Endothelial cell of umbilical vein (primary cell): ENCODE data around the gene POLR1H. TPM values are rescaled to one million over a fixed set of nuclear protein-coding genes. Genes with fewer than 3 reads are reported as not detected.

Experiments
- BruUV-seq: library from RNA; stranded (reverse); fragments of 400-500 nt; replicated peaks from 2 replicates; lab custom pipeline; 2021; lab: Mats Ljungman, UMichigan
- CTCF ChIA-PET: fragments of 300-600, 350-600 bp; sonication (Branson Sonifier 250); formaldehyde crosslinking; loops from one replicate; lab custom pipeline; 2021; ENCODE audit warnings: antibody characterized with exemption, inconsistent platforms; lab: Charles Lee
- POLR2A ChIA-PET: fragments of 300-600, 350-600 bp; sonication (Branson Sonifier 250); formaldehyde crosslinking; loops from one replicate; lab custom pipeline; 2021; ENCODE audit warnings: antibody characterized with exemption, inconsistent platforms; lab: Charles Lee
- DNase-seq: peaks from one replicate; pipeline ENCODE4 v3.0.0-alpha.2; 2011; ENCODE audit warnings: low read depth, low spot score
- FAIRE-seq: peaks from 2 replicates; lab custom pipeline; 2011; peaks lifted over from hg19 to GRCh38; lab: Jason Lieb, UNC
- H2AFZ ChIP-seq: 2 replicates; pipeline ENCODE4 v1.6.0; 2012; ENCODE audit warnings: low read depth, low read length, control low read depth, inconsistent platforms
- H3K27ac ChIP-seq: 2 replicates; pipeline ENCODE4 v1.5.1; 2011; ENCODE audit warnings: low read depth, mild to moderate bottlenecking, control low read depth, low read length, moderate library complexity; ENCODE audit not compliant: insufficient read depth
- H3K27me3 ChIP-seq, 2 experiments: 2 replicates each; pipeline versions ENCODE4 v1.6.0 to v1.6.1; 2011; ENCODE audit warnings: low read length in 2 of 2, mixed read lengths in 1 of 2; ENCODE audit not compliant: control insufficient read depth in 2 of 2, insufficient read depth in 2 of 2
- H3K36me3 ChIP-seq, 2 experiments: 2 replicates in 1 of 2; 3 replicates in 1 of 2; pipeline ENCODE4 v1.5.1; 2011; ENCODE audit warnings: low read length in 2 of 2, mild to moderate bottlenecking in 1 of 2, moderate library complexity in 1 of 2; ENCODE audit not compliant: control insufficient read depth in 2 of 2, insufficient read depth in 2 of 2; ENCODE audit errors: extremely low read depth in 1 of 2
- H3K4me1 ChIP-seq: 3 replicates; pipeline ENCODE4 v1.5.1; 2011; ENCODE audit warnings: mild to moderate bottlenecking, low read length; ENCODE audit not compliant: control insufficient read depth, insufficient read depth; ENCODE audit errors: extremely low read depth
- H3K4me2 ChIP-seq: 2 replicates; pipeline ENCODE4 v1.6.1; 2011; ENCODE audit warnings: low read length, control low read depth, mixed read lengths; ENCODE audit not compliant: insufficient read depth
- H3K4me3 ChIP-seq, 3 experiments: fragments of 200-600 bp in 1 of 3; sonication (generic), shearing (Covaris generic) in 1 of 3; replicated peaks in 1 of 3; 2 replicates each; pipeline ENCODE4 v1.5.1; 2011 to 2016; ENCODE audit warnings: control low read depth in 3 of 3, low read length in 3 of 3, mild to moderate bottlenecking in 2 of 3, inconsistent platforms in 1 of 3, low read depth in 1 of 3, moderate library complexity in 1 of 3; ENCODE audit not compliant: insufficient read depth in 1 of 3
- H3K79me2 ChIP-seq: 2 replicates; pipeline ENCODE4 v1.6.0; 2012; ENCODE audit warnings: low read length, inconsistent platforms; ENCODE audit not compliant: control insufficient read depth, insufficient read depth
- H3K9ac ChIP-seq: replicated peaks from 2 replicates; pipeline ENCODE3; 2011; ENCODE audit warnings: low read length, control low read depth; ENCODE audit not compliant: insufficient read depth; ENCODE audit errors: extremely low read depth
- H3K9me1 ChIP-seq: replicated peaks from 3 replicates; pipeline ENCODE4 v1.6.0; 2011; ENCODE audit warnings: mild to moderate bottlenecking, low read length; ENCODE audit not compliant: control insufficient read depth, insufficient read depth; ENCODE audit errors: extremely low read depth
- H3K9me3 ChIP-seq: replicated peaks from 2 replicates; pipeline ENCODE4 v1.5.1; 2012; ENCODE audit warnings: low read length, inconsistent platforms; ENCODE audit not compliant: control insufficient read depth, insufficient read depth
- H4K20me1 ChIP-seq: replicated peaks from 2 replicates; pipeline ENCODE3; 2011; ENCODE audit warnings: mild to moderate bottlenecking, low read length; ENCODE audit not compliant: control insufficient read depth, insufficient read depth; ENCODE audit errors: extremely low read depth
- EZH2 ChIP-seq: IDR thresholded peaks from 2 replicates; pipeline ENCODE4 v1.6.1; 2012; ENCODE audit warnings: borderline replicate concordance, low read depth, mild to moderate bottlenecking, moderate library complexity, low read length, inconsistent platforms; ENCODE audit not compliant: severe bottlenecking
- FOS ChIP-seq: IDR thresholded peaks from 2 replicates; pipeline ENCODE4 v1.6.1; 2011; ENCODE audit warnings: mild to moderate bottlenecking, low read length, moderate library complexity, borderline replicate concordance; ENCODE audit not compliant: insufficient read depth
- GATA2 ChIP-seq: IDR thresholded peaks from 2 replicates; pipeline ENCODE4 v1.7.0; 2011; ENCODE audit warnings: low read depth, mild to moderate bottlenecking, moderate library complexity, mixed read lengths, low read length; ENCODE audit not compliant: insufficient read length, insufficient read depth
- JUN ChIP-seq: IDR thresholded peaks from 2 replicates; pipeline ENCODE4 v1.6.1; 2011; ENCODE audit warnings: borderline replicate concordance, low read depth; ENCODE audit not compliant: insufficient read length, insufficient read depth
- MAX ChIP-seq: IDR thresholded peaks from 2 replicates; pipeline ENCODE4 v1.6.1; 2011; ENCODE audit not compliant: insufficient read depth, insufficient read length
- MYC ChIP-seq: IDR thresholded peaks from one replicate; pipeline ENCODE4 v1.6.1; 2011; ENCODE audit warnings: mild to moderate bottlenecking, low read depth, low read length
- POLR2A ChIP-seq: IDR thresholded peaks from 2 replicates; pipeline ENCODE4 v1.6.1; 2012; ENCODE audit warnings: low read depth, mild to moderate bottlenecking, control low read depth, low read length
- POLR2AphosphoS5 ChIP-seq: IDR thresholded peaks from 2 replicates; pipeline ENCODE4 v1.6.1; 2012; ENCODE audit warnings: low read depth, mild to moderate bottlenecking, control low read depth, low read length, moderate library complexity; ENCODE audit not compliant: insufficient read depth
- dilution Hi-C: fragments of 300-500 bp; cut with MboI; formaldehyde crosslinking; loops from one replicate; pipeline ENCODE4 v1.15.0; 2019; ENCODE audit warnings: low sequenced_read_pairs; ENCODE audit not compliant: extremely low pct_ligation_motif_present
- intact Hi-C: fragments of 100-400 bp; cut with micrococcal nuclease; formaldehyde crosslinking; loops from one replicate; pipeline ENCODE4 v1.10.0; 2022
- polyA plus RNA-seq, 4 experiments: library from polyadenylated mRNA; depleted of rRNA in 3 of 4; stranded (reverse) in 3 of 4; unstranded in 1 of 4; fragments of >200 nt; gene quantifications; 2 replicates each; pipeline versions ENCODE4 v1.2.1 to v1.2.3, GENCODE V29; 2011 to 2012; ENCODE audit warnings: missing spikeins in 1 of 4
- total RNA-seq: library from RNA; stranded (reverse); gene quantifications from 2 replicates; pipeline ENCODE4 v1.2.3, GENCODE V29; 2021
- TF ChIP-seq, protein P1 (sequence below), 2 donors: IDR thresholded peaks; 1 replicate in 1 of 2; 2 replicates in 1 of 2; pipeline ENCODE4 v1.5.1; 2011; ENCODE audit warnings: low read length in 2 of 2, mild to moderate bottlenecking in 2 of 2, moderate library complexity in 2 of 2, control low read depth in 1 of 2, inconsistent platforms in 1 of 2, low read depth in 1 of 2; ENCODE audit not compliant: insufficient read depth in 1 of 2; ENCODE audit errors: extremely low read depth in 1 of 2

The POLR1H gene
- total and polyA plus RNA-seq, 2 donors (not counting 3 experiments of a cell fraction or from before 2014, with no cell fraction given), result 32.5 to 65.3 TPM

GRCh38 chr6:30067460-30068139 is 6.5 kb downstream of the POLR1H start:
- Histone ChIP-seq H4K20me1 (no peaks in the 10 kb centered on the region), H3K9me3 (no peaks in the 10 kb centered on the region), H3K27me3 (peaks cover 21 to 24% of the 10 kb centered on the region in 2 experiments), H2AFZ (peak overlapping the region; percentile 74), H3K4me3 (peak overlapping the region; percentile 47 to 75 (median 51)), H3K27ac (peak overlapping the region; percentile 91), H3K36me3 (no peaks in the 10 kb centered on the region), H3K79me2 (peaks cover 5% of the 10 kb centered on the region), H3K9me1 (no peaks in the 10 kb centered on the region), H3K4me2 (peak overlapping the region; percentile 82), H3K4me1 (peaks cover 16% of the 10 kb centered on the region), H3K9ac (peak overlapping the region; percentile 78)
- intact Hi-C loops (loop anchor here (1.0 to 5.0 kb wide), 3 partner anchors 36 to 260 kb away; partner anchors contain the start of gene TRIM39), dilution Hi-C loops (no loop called here)
- ChIA-PET POLR2A (no interaction called here), CTCF (interaction anchor here (0.6 to 2.3 kb wide), 3 partner anchors 34 to 63 kb away, joined by 3 to 11 read pairs (median 5); no protein-coding TSS in a partner anchor)
- no peak for FAIRE-seq
- TF ChIP-seq JUN, result no peak
- no peak for TF ChIP-seq POLR2AphosphoS5
- no peak for TF ChIP-seq POLR2A
- no peak for TF ChIP-seq GATA2
- TF ChIP-seq FOS, result no peak
- no peak for TF ChIP-seq MAX
- TF ChIP-seq, protein P1, sequence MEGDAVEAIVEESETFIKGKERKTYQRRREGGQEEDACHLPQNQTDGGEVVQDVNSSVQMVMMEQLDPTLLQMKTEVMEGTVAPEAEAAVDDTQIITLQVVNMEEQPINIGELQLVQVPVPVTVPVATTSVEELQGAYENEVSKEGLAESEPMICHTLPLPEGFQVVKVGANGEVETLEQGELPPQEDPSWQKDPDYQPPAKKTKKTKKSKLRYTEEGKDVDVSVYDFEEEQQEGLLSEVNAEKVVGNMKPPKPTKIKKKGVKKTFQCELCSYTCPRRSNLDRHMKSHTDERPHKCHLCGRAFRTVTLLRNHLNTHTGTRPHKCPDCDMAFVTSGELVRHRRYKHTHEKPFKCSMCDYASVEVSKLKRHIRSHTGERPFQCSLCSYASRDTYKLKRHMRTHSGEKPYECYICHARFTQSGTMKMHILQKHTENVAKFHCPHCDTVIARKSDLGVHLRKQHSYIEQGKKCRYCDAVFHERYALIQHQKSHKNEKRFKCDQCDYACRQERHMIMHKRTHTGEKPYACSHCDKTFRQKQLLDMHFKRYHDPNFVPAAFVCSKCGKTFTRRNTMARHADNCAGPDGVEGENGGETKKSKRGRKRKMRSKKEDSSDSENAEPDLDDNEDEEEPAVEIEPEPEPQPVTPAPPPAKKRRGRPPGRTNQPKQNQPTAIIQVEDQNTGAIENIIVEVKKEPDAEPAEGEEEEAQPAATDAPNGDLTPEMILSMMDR (IDR thresholded peaks at IDR 0.05; ENCODE audit: extremely low read depth in 1 of 2, insufficient read depth in 1 of 2, low read depth in 1 of 2, low read length in 2 of 2), result no peak
- no peak for TF ChIP-seq MYC
- TF ChIP-seq EZH2, result no peak
- no peak for DNase-seq
- no TSS peak for BruUV-seq
